ENCODE data around the gene ZNF625.
"Not testable (repeated sequence)": the region's sequence is repeated elsewhere in the genome, so short reads cannot be mapped to it uniquely, and the experiment has no call there.

Gene ZNF625

DNA sequence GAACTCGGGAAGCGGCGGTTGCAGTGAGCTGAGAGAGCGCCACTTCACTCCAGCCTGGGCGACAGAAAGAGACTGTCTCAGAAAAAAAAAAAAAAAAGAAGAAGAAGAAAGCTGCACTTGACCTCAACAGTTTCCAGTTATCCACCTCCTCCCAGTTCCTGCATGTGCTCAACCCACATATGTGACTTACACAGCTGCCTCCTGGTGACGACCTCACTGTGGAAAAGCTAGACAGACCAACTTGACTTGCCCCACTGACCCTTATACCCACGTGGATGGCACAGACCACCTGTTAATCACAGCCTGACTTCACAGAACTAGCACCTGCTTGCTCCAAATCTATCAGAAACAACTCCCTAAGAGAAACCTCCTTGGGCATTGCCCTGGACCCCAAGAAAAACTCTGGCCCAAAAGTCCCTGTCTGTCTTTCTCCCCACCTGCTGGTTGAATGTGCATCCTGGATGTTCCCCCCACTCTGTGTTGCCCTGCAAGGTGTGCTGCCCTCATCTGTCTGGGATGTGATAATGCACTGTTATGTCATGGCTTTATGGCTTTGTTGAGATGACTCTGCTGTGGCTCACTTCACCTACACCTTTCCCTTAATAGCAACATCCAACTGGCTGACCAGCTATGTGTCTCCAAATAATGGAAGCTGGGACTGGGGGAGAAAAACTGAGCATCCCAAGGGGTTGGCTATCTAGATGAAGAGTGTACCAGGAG is 19.2 kb downstream of the ZNF625 start:
- no peak for DNase-seq (ENCODE audit: low spot score)

- DNase-seq (ENCODE audit: low spot score) = no peak
These were observed 23.5 kb downstream of the ZNF625 start for GRCh38 chr19:12133069-12133468.

DNA sequence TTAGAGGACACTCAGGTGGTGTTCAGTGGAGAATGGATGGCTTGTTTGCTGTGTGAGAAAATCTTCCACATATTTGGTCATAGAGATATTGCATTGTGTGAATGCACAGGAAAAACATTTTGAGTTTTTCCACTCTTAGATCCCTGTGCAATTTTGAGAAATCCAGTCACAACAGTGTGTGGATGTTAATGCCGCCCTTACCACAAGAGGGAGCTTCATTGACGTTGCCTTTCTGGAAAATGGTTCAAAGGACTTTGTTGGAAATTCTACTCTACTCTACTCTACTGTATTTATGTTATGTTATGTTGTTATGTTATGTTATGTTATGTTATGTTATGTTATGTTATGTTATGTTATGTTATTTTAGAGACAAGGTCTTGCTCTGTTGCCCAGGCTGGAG is 29.8 kb downstream of the ZNF625 start:
- no peak for DNase-seq (ENCODE audit: low spot score)

DNA sequence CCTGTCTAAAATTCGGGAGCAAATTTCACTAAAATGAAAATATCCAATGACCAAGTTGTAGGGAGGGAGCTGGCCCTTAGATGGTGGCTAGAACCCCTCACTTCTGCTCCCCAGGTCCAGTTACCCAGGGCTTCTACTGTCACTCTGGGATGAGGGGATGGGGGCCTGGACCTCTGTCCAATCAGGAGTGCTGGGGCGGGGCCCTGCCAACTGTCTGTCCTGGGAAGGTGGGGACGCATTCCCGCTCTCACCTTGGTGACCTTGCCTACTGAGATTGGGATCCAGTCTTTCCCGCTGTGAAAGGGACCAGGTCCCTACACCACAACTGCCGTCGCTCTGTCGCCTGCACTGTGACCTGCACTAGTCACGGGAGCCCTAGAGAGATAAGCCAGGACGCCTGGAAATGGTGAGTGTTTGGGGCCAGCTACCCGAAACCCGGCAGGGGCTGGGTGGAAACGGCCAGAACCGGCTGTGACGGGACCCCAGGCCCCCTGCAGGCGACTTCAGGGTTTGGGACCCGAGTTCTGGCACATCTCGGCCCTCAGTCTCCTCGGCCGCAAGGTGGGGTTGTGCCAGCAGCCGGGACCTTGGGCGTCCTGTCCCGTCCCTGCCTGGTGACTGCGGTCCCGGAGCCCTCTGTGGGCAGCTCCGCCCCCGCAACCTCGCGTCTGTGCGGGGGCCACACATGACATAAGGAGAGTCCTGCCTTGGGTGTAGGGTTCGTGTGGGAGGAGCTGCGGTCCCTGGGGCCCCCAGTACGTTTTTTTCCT is 39.1 kb downstream of the ZNF625 start:
- DNase-seq (ENCODE audit: low spot score) = no peak

DNA sequence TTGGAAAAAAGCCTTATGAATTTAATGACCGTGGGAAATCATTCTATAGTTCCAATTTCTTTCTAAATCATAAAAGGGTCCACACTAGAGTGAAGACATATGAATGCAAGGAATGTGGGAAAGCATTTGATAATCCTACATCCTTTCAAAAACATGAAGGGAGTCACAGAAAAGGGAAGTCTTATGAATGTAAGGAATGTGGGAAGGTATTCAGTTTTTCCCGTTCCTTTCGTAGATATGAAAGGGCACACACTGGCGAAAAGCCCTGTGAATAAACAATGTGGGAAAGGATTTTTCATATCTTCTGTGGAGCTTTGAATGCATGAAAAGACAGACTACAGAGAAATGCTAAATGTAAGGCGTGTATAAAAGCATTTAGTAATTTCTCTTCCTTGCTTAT is 43.4 kb downstream of the ZNF625 start:
- DNase-seq (ENCODE audit: low spot score) = no peak

GRCh38 chr19:12112701-12113100 is 43.8 kb downstream of the ZNF625 start:
- no peak for DNase-seq (ENCODE audit: low spot score)

- DNase-seq (ENCODE audit: low spot score) = no peak
These were observed 44.4 kb downstream of the ZNF625 start for GRCh38 chr19:12111943-12112637.

DNA sequence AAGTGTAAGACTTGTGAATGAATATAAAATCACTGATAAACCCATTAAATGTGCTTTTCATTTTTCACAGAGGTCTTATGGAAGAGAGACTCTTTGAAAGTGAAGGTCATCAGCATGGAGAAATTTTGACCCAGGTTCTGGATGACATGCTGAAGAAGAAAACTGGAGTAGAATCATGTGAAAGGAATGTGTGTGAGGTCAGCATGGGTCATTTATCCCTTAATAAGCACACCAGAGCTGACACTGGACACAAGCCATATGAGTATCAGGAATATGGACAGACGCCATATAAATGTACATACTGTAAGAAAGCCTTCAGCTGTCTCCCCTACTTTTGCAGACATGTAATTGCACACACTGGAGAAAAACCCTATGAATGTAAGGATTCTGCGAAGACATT is 45.4 kb downstream of the ZNF625 start:
- no peak for DNase-seq (ENCODE audit: low spot score)

DNA sequence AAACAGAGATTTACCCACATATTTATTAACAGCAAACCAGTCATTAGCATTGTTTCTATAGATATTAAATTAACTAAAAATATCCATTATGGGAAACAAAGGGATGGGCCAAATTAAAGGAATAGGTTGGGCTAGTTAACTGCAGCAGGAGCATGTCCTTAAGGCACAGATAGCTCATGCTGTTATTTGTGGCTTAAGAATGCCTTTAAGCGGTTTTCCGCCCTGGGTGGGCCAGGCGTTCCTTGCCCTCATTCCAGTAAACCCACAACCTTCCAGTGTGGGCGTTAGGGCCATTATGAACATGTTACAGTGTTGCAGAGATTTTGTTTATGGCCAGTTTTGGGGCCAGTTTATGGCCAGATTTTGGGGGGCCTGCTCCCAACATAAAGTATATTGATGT is 52.6 kb downstream of the ZNF625 start:
- DNase-seq (ENCODE audit: low spot score) = not testable (repeated sequence)

GRCh38 chr19:12098040-12098439 is 58.5 kb downstream of the ZNF625 start:
- no peak for DNase-seq (ENCODE audit: low spot score)

DNA sequence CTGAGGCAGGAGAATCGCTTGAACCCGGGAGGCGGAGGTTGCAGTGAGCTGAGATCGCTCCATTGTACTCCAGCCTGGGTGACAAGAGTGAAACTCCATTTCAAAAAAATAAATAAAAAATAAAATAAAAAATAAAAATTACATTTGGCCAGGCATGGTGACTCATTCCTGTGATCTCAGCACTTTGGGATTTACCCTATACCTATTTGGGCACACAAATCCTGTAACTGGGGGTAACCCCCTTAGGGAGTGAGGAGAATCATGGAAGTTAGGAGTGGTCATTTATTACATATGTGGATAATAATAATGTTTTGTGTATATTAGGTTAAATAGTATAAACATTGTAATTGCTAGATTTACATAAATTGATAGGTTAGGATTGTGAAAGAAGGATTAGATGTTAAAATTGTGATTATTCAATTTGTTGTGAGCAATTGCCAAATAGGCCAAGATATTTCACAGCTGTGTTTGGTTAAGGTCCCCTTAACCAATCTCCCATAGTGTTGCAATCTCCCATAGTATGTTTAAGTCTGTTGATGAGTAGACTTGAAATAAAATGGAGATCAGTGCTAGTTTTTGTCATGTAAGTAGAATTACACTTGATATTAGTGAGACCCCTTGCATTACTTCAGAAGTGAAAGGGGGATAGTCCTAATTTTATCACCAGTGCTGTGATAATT is 61.3 kb downstream of the ZNF625 start:
- no peak for DNase-seq (ENCODE audit: low spot score)
